ENCODE results near the gene ZNF273. TPM values are rescaled to one million over a fixed set of nuclear protein-coding genes. Genes with fewer than 3 reads are reported as not detected.

The ZNF273 gene
- total RNA-seq, 2 experiments from 2014 or later = 10.9 to 12.6 TPM

DNA sequence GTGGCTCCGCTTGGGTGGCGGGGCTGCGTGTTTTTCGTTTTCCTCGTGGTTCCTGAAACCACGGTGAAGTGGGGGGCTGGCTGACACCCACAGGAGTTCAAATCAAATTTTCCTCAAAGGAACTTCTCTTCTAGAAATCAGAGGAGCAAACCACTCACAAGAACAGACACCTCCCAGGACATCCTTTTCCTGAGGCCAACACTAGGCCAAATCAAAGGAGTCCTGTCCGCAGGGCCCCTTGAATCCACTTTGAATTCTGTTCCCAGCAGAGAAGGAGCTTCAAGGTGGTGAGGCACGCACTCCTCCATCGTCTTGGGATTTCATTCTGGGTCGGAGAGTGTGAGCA, 29.9 kb upstream of the ZNF273 start:
- peaks cover 7% of the 10 kb centered on the region for H3K4me1 Mint-ChIP-seq

GRCh38 chr7:64873517-64873916, 29.6 kb upstream of the ZNF273 start:
- H3K9me3 Mint-ChIP-seq = peaks cover 4% of the 10 kb centered on the region
- H3K4me1 Mint-ChIP-seq = peaks cover 7% of the 10 kb centered on the region
- DNase-seq = no peak
- no peak for ATAC-seq (ENCODE audit: low read depth)
- H3K36me3 Mint-ChIP-seq = no peaks in the 10 kb centered on the region
- POLR2A ChIA-PET = no interaction called here
- H3K4me3 Mint-ChIP-seq = no peak overlapping the region
- no peak overlapping the region for H3K27ac Mint-ChIP-seq
- peaks cover 6% of the 10 kb centered on the region for H3K27me3 Mint-ChIP-seq

More for the DNA sequence above, 29.9 kb upstream of the ZNF273 start:
- H3K27ac Mint-ChIP-seq = no peak overlapping the region
- H3K27me3 Mint-ChIP-seq = peaks cover 6% of the 10 kb centered on the region
- POLR2A ChIA-PET = no interaction called here
- H3K4me3 Mint-ChIP-seq = no peak overlapping the region
- ATAC-seq (ENCODE audit: low read depth) (no peak), DNase-seq (no peak)
- H3K36me3 Mint-ChIP-seq = no peaks in the 10 kb centered on the region
- peaks cover 5% of the 10 kb centered on the region for H3K9me3 Mint-ChIP-seq

GRCh38 chr7:64874114-64874513, 29.0 kb upstream of the ZNF273 start:
- POLR2A ChIA-PET = no interaction called here
- DNase-seq (no peak), ATAC-seq (ENCODE audit: low read depth) (no peak)
- Mint-ChIP-seq H3K4me1 (peaks cover 9% of the 10 kb centered on the region), H3K4me3 (no peak overlapping the region), H3K27ac (no peak overlapping the region), H3K27me3 (peaks cover 6% of the 10 kb centered on the region), H3K36me3 (no peaks in the 10 kb centered on the region), H3K9me3 (peaks cover 6% of the 10 kb centered on the region)

GRCh38 chr7:64874562-64875250, 28.4 kb upstream of the ZNF273 start:
- H3K36me3 Mint-ChIP-seq = no peaks in the 10 kb centered on the region
- H3K27me3 Mint-ChIP-seq = peaks cover 6% of the 10 kb centered on the region
- H3K9me3 Mint-ChIP-seq = peaks cover 6% of the 10 kb centered on the region
- H3K27ac Mint-ChIP-seq = no peak overlapping the region
- H3K4me1 Mint-ChIP-seq = peaks cover 9% of the 10 kb centered on the region
- DNase-seq (no peak), ATAC-seq (ENCODE audit: low read depth) (no peak)
- no peak overlapping the region for H3K4me3 Mint-ChIP-seq
- POLR2A ChIA-PET = no interaction called here

DNA sequence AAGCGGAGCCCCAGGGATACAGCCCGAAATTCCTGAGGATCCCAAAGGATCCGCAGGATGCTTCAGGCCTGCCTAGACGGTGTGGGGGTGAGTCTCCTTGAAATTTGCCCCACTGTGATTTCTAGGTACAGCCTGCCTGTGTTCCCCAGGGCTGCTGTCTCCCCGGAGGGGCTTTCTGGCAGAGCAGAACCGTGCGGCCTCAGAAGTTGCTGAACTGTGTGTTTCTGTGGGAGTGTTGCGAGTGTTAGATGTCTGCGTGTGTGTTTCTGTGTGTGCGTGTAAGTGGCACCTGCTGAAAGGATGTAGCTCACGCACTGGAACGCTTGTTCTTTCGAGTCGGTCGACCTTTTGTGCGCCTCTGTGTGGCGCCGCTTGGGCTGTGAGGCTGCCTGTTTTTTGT, 27.8 kb upstream of the ZNF273 start:
- no peak for DNase-seq

DNA sequence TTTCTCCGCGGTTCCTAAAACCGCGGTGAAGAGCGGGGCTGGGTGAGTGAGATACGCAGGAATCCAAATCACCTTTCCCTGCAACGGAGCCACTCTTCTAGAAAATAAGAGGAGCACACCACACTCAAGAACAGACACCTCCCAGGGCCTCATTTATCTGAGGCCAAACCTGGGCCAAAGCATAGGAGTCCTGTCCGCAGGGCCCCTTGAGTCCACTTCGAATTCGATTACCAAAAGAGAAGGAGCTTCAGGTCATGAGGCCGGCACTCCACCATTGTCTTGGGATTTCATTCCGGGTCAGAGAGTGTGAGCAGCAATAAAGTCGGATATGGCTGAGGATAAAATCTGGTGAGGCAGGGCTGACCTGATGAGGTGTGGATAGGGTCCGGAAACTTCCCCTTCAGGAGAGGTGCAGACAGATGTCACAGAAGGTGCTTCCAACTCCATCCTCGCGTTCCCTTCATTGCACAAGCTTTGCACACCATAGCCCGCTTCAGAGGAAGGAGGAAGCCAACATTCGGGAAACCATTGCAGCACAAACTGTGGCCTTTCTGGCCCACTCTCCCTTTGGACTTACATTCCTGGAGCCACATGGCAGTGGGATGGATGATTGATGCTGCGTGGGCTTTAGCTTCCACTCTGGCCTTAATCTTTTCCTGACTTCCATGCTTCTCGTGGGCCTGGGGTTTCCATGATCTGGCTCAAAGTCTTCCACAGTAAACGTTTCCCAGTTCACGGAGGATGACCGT, 27.2 kb upstream of the ZNF273 start:
- Mint-ChIP-seq H3K36me3 (no peaks in the 10 kb centered on the region), H3K9me3 (peaks cover 3% of the 10 kb centered on the region), H3K27me3 (peaks cover 6% of the 10 kb centered on the region), H3K4me1 (peaks cover 9% of the 10 kb centered on the region), H3K27ac (no peak overlapping the region), H3K4me3 (no peak overlapping the region)
- POLR2A ChIA-PET = no interaction called here
- DNase-seq (no peak), ATAC-seq (ENCODE audit: low read depth) (no peak)

More for the DNA sequence above, 27.8 kb upstream of the ZNF273 start:
- peaks cover 6% of the 10 kb centered on the region for H3K9me3 Mint-ChIP-seq
- H3K27ac Mint-ChIP-seq = no peak overlapping the region
- H3K36me3 Mint-ChIP-seq = no peaks in the 10 kb centered on the region
- peaks cover 6% of the 10 kb centered on the region for H3K27me3 Mint-ChIP-seq
- peaks cover 9% of the 10 kb centered on the region for H3K4me1 Mint-ChIP-seq
- POLR2A ChIA-PET = no interaction called here
- ATAC-seq (ENCODE audit: low read depth) = no peak
- no peak overlapping the region for H3K4me3 Mint-ChIP-seq

GRCh38 chr7:64876792-64877713, 26.0 kb upstream of the ZNF273 start:
- Mint-ChIP-seq H3K4me3 (peak overlapping the region; percentile 67), H3K36me3 (no peaks in the 10 kb centered on the region), H3K27me3 (peaks cover 10% of the 10 kb centered on the region), H3K4me1 (peaks cover 9% of the 10 kb centered on the region), H3K27ac (no peak overlapping the region), H3K9me3 (peaks cover 4% of the 10 kb centered on the region)
- POLR2A ChIA-PET = interaction anchor here (1.0 kb wide), 1 partner anchor 26 kb away, joined by 5 read pairs; the partner anchor contains the start of gene ZNF273
- peak; percentile 89 for ATAC-seq (ENCODE audit: low read depth)
- peak; percentile 75 for DNase-seq

DNA sequence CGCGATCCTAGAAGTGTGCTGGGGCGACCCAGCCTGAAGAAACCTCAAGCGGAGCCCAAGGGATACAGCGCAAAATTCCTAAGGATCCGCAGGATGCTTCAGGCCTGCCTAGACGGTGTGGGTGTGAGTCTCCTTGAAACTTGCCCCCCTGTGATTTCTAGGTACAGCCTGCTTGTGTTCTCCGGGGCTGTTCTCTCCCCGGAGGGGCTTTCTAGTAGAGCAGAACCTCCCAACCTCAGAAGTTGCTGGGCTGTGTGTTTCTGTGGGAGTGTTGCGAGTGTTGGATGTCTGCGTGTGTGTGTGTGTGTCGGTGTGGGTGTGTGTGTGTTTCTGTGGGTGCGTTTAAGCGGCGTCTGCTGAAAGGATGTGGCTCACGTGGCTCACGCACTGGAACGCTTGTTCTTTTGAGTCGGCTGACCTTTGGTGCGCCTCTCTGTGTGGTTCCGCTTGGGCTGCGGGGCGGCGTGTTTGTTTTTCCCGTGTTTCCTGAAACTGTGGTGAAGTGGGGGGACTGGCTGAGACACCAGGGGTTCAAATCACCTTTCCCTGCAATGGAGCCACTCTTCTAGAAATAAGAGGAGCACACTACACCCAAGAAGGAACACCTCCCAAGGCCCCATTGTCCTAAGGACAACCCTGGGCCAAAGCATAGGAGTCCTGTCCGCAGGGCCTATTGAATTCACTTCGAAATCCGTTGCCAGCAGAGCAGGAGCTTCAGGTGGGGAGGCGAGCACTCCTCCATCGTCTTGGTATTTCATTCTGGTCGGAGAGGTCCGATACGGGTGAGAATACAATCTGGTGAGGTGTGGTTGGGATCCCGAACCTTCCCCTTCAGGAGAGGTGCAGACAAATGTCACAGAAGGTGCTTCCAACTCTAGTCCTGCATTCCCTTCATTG, 25.1 kb upstream of the ZNF273 start:
- Mint-ChIP-seq H3K36me3 (no peaks in the 10 kb centered on the region), H3K4me1 (peaks cover 9% of the 10 kb centered on the region), H3K9me3 (peaks cover 4% of the 10 kb centered on the region), H3K27ac (no peak overlapping the region), H3K4me3 (peak overlapping the region; percentile 67), H3K27me3 (peaks cover 19% of the 10 kb centered on the region)
- DNase-seq = no peak
- peak; percentile 15 for ATAC-seq (ENCODE audit: low read depth)
- POLR2A ChIA-PET = no interaction called here

DNA sequence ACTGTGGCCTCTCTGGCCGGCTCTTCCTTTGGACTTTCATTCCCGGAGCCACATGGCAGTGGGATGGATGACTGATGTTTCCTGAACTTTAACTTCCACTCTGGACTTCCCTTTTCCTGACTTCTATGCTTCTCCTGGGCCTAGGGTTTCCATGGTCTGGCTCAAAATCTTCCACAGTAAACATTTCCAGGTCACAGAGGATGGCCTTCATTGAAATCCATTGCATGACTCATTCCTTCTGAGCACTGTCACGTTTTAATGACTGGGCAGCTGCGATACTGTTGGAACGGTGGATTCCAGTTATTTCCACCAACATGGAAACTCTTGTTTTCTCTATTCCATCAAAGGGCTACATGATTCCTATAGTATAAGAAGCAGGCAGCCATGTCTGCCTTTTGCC, 24.4 kb upstream of the ZNF273 start:
- POLR2A ChIA-PET = no interaction called here
- DNase-seq (no peak), ATAC-seq (ENCODE audit: low read depth) (no peak)
- Mint-ChIP-seq H3K4me3 (no peak overlapping the region), H3K27me3 (peaks cover 27% of the 10 kb centered on the region), H3K36me3 (no peaks in the 10 kb centered on the region), H3K27ac (no peak overlapping the region), H3K9me3 (peaks cover 4% of the 10 kb centered on the region), H3K4me1 (peaks cover 9% of the 10 kb centered on the region)

- ATAC-seq (ENCODE audit: low read depth) (no peak), DNase-seq (no peak)
- Mint-ChIP-seq H3K36me3 (peaks cover 2% of the 10 kb centered on the region), H3K9me3 (peaks cover 6% of the 10 kb centered on the region), H3K4me3 (no peak overlapping the region), H3K27ac (no peak overlapping the region), H3K27me3 (peaks cover 32% of the 10 kb centered on the region), H3K4me1 (peaks cover 9% of the 10 kb centered on the region)
- POLR2A ChIA-PET = no interaction called here
Measured at GRCh38 chr7:64879086-64879730, 23.9 kb upstream of the ZNF273 start.

DNA sequence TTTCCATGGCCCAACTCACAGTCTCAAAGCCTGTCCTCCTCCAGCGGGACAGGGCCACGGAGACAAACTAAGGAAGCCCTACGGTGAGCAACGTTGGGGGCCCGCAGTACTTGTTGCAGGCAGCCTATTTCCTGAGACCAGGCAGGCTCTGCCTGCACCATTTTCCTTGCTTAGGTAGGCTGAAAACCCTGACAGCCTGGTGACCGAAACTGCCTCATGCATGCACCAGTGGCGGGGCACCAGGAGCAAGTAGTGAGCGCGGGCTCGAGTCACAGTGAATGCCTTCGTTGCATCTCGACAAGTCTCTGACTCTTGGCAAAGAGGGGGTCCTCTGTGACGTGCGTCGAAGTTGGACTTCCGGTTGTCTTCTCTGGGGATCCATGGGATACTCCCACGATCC, 23.3 kb upstream of the ZNF273 start:
- Mint-ChIP-seq H3K36me3 (peaks cover 2% of the 10 kb centered on the region), H3K27ac (no peak overlapping the region), H3K9me3 (peaks cover 6% of the 10 kb centered on the region), H3K27me3 (peaks cover 34% of the 10 kb centered on the region), H3K4me3 (no peak overlapping the region), H3K4me1 (peaks cover 9% of the 10 kb centered on the region)
- POLR2A ChIA-PET = no interaction called here
- DNase-seq (no peak), ATAC-seq (ENCODE audit: low read depth) (no peak)
